PFSK-1 (cell line): ENCODE data around the gene OR1J4.

ENCODE experiments used
- FOXP2 ChIP-seq: optimal IDR thresholded peaks from 2 replicates; pipeline ENCODE3; 2011; ENCODE audit warnings: borderline replicate concordance, control low read depth, inconsistent platforms; ENCODE audit not compliant: insufficient read depth; ENCODE audit errors: extremely low read length, extremely low read depth
- POLR2AphosphoS5 ChIP-seq: IDR thresholded peaks from 2 replicates; pipeline ENCODE4 v1.6.1; 2012; ENCODE audit warnings: low read depth, mild to moderate bottlenecking, control low read depth, low read length, moderate library complexity
- REST ChIP-seq, 2 experiments: IDR thresholded peaks; 2 replicates each; pipeline versions ENCODE4 v1.6.1 to v1.8.0; 2011 to 2012; ENCODE audit warnings: low read depth in 2 of 2, low read length in 2 of 2, control low read depth in 1 of 2, inconsistent platforms in 1 of 2, mild to moderate bottlenecking in 1 of 2, moderate library complexity in 1 of 2; ENCODE audit not compliant: insufficient read depth in 1 of 2
- SIN3A ChIP-seq: IDR thresholded peaks from 2 replicates; pipeline ENCODE4 v1.6.1; 2012; ENCODE audit warnings: mild to moderate bottlenecking, low read length, moderate library complexity, borderline replicate concordance; ENCODE audit not compliant: insufficient read depth
- TAF1 ChIP-seq: IDR thresholded peaks from 2 replicates; pipeline ENCODE4 v1.6.1; 2012; ENCODE audit warnings: low read length, control low read depth, borderline replicate concordance; ENCODE audit not compliant: insufficient read depth

Gene OR1J4

GRCh38 chr9:122546196-122546595 lies 27.3 kb downstream of the OR1J4 start:
- TF ChIP-seq REST (IDR thresholded peaks at IDR 0.05; ENCODE audit: insufficient read depth in 1 of 2, low read depth in 2 of 2, low read length in 2 of 2) = no peak
- TF ChIP-seq POLR2AphosphoS5 = no peak
- TF ChIP-seq SIN3A = no peak
- no peak for TF ChIP-seq FOXP2
- TF ChIP-seq TAF1 = no peak

GRCh38 chr9:122551371-122551770 lies 32.4 kb downstream of the OR1J4 start:
- TF ChIP-seq TAF1 (no peak), REST (IDR thresholded peaks at IDR 0.05; ENCODE audit: insufficient read depth in 1 of 2, low read depth in 2 of 2, low read length in 2 of 2) (no peak), FOXP2 (no peak), SIN3A (no peak), POLR2AphosphoS5 (no peak)

GRCh38 chr9:122552812-122553211 lies 33.9 kb downstream of the OR1J4 start, which contains the start of gene OR1N2:
Gene OR1N2, plus strand, starts transcription at chr9:122553112. Its CDS starts 100 bp downstream, at chr9:122553212.
- TF ChIP-seq TAF1 = no peak
- no peak for TF ChIP-seq SIN3A
- no peak for TF ChIP-seq FOXP2
- TF ChIP-seq REST (IDR thresholded peaks at IDR 0.05; ENCODE audit: insufficient read depth in 1 of 2, low read depth in 2 of 2, low read length in 2 of 2) = no peak
- TF ChIP-seq POLR2AphosphoS5 = no peak

- no peak for TF ChIP-seq POLR2AphosphoS5
- no peak for TF ChIP-seq FOXP2
- no peak for TF ChIP-seq TAF1
- TF ChIP-seq REST (IDR thresholded peaks at IDR 0.05; ENCODE audit: insufficient read depth in 1 of 2, low read depth in 2 of 2, low read length in 2 of 2) = no peak
- no peak for TF ChIP-seq SIN3A
Measured at GRCh38 chr9:122561446-122561845, 42.5 kb downstream of the OR1J4 start.

- TF ChIP-seq REST (IDR thresholded peaks at IDR 0.05; ENCODE audit: insufficient read depth in 1 of 2, low read depth in 2 of 2, low read length in 2 of 2) = no peak
- TF ChIP-seq FOXP2 = no peak
- no peak for TF ChIP-seq POLR2AphosphoS5
- no peak for TF ChIP-seq TAF1
- TF ChIP-seq SIN3A = no peak
Measured at GRCh38 chr9:122562134-122562760, 43.3 kb downstream of the OR1J4 start.
